A549 (cell line): ENCODE results near the gene DDX52. TPM values are rescaled to one million over a fixed set of nuclear protein-coding genes. Genes with fewer than 3 reads are reported as not detected.

ENCODE experiments used
- ATAC-seq, 2 experiments: fragments of 200-7000 bp in 1 of 2; fragments of >200 bp in 1 of 2; cut with Nextera tagmentation in 1 of 2; cut with Tn5 transposase in 1 of 2; 3 replicates each; pipeline versions ENCODE4 v1.8.0 to v1.9.1; 2018 to 2020; ENCODE audit warnings: mild to moderate bottlenecking in 1 of 2, moderate library complexity in 1 of 2
- CTCF ChIA-PET: fragments of 300-600 bp; sonication (Branson Sonifier 250); formaldehyde crosslinking; extraction: SDS; loops from one replicate; lab custom pipeline; 2021; ENCODE audit warnings: antibody characterized with exemption, inconsistent platforms; lab: Yijun Ruan, JAX
- POLR2A ChIA-PET: fragments of 350-600 bp; formaldehyde crosslinking; extraction: SDS; loops from one replicate; lab custom pipeline; 2021; ENCODE audit warnings: antibody characterized with exemption, inconsistent platforms; lab: Yijun Ruan, JAX
- DNase-seq, 2 experiments: peaks; one replicate each; pipeline versions ENCODE4 v3.0.0 to v3.0.0-alpha.2; 2011 to 2016; ENCODE audit warnings: low read depth in 1 of 2, low spot score in 1 of 2
- FAIRE-seq: peaks from 2 replicates; lab custom pipeline; 2011; peaks lifted over from hg19 to GRCh38; lab: Jason Lieb, UNC
- H3K27ac ChIP-seq, 2 experiments: fragments of >200 bp; sonication (Bioruptor Twin); formaldehyde crosslinking; 3 replicates each; pipeline ENCODE4 v1.5.1; 2016 to 2017
- H3K4me1 ChIP-seq: fragments of >200 bp; sonication (Bioruptor Twin); formaldehyde crosslinking; 3 replicates; pipeline ENCODE4 v1.6.1; 2016
- H3K4me2 ChIP-seq: fragments of >200 bp; sonication (Bioruptor Twin); formaldehyde crosslinking; 3 replicates; pipeline ENCODE4 v1.6.1; 2016
- H3K4me3 ChIP-seq: fragments of >200 bp; sonication (Bioruptor Twin); formaldehyde crosslinking; 3 replicates; pipeline ENCODE4 v1.5.1; 2016
- H3K9me3 ChIP-seq: fragments of >200 bp; sonication (Bioruptor Twin); formaldehyde crosslinking; 3 replicates; pipeline ENCODE4 v1.6.1; 2016
- CBX2 ChIP-seq: fragments of 200-600 bp; sonication (generic); IDR thresholded peaks from 2 replicates; pipeline ENCODE4 v1.6.1; 2016; ENCODE audit warnings: low read depth, mild to moderate bottlenecking, borderline replicate concordance
- CHD2 ChIP-seq: fragments of 150-350 bp; IDR thresholded peaks from 2 replicates; pipeline ENCODE4 v1.6.1; 2014; ENCODE audit warnings: low read length; ENCODE audit not compliant: partially characterized antibody
- E2F6 ChIP-seq: IDR thresholded peaks from 2 replicates; pipeline ENCODE4 v1.6.1; 2012; ENCODE audit warnings: low read depth, borderline replicate concordance
- EP300 ChIP-seq, 2 experiments: fragments of >200 bp; sonication (Bioruptor Twin); formaldehyde crosslinking; IDR thresholded peaks; 2 replicates in 1 of 2; 3 replicates in 1 of 2; pipeline ENCODE4 v1.6.1; 2016 to 2017
- FOSL2 ChIP-seq, 2 experiments: fragments of 450-650 bp in 1 of 2; fragments of >200 bp in 1 of 2; sonication (Bioruptor Twin) in 1 of 2; formaldehyde crosslinking; IDR thresholded peaks; 2 replicates each; pipeline versions ENCODE4 v1.5.0 to v1.6.1; 2016 to 2020; ENCODE audit warnings: mild to moderate bottlenecking in 1 of 2, moderate library complexity in 1 of 2
- FOXS1 ChIP-seq: fragments of 250-450 bp; sonication (Bioruptor Pico); IDR thresholded peaks from 2 replicates; pipeline ENCODE4 v1.5.0; 2020; ENCODE audit warnings: mild to moderate bottlenecking, moderate library complexity
- GATA3 ChIP-seq: IDR thresholded peaks from 2 replicates; pipeline ENCODE4 v1.6.1; 2012; ENCODE audit warnings: borderline replicate concordance
- HDAC2 ChIP-seq: fragments of 200-600 bp; sonication (generic); IDR thresholded peaks from 2 replicates; pipeline ENCODE4 v1.6.1; 2016
- HOXA7 ChIP-seq: fragments of 250-450 bp; sonication (Bioruptor Pico); IDR thresholded peaks from 2 replicates; pipeline ENCODE4 v1.5.0; 2020; ENCODE audit warnings: mild to moderate bottlenecking, moderate library complexity
- HOXB13 ChIP-seq: fragments of 250-450 bp; sonication (Bioruptor Pico); IDR thresholded peaks from 2 replicates; pipeline ENCODE4 v1.5.0; 2020; ENCODE audit warnings: low read depth, mild to moderate bottlenecking, moderate library complexity
- HOXB5 ChIP-seq: fragments of 250-450 bp; sonication (Bioruptor Pico); IDR thresholded peaks from 2 replicates; pipeline ENCODE4 v1.5.0; 2020; ENCODE audit warnings: mild to moderate bottlenecking, moderate library complexity
- JUN ChIP-seq, 2 experiments: fragments of >200 bp; sonication (Bioruptor Twin); formaldehyde crosslinking; IDR thresholded peaks; 2 replicates in 1 of 2; 3 replicates in 1 of 2; pipeline ENCODE4 v1.6.1; 2016 to 2017
- KDM5A ChIP-seq: fragments of 200-600 bp; sonication (generic); IDR thresholded peaks from 2 replicates; pipeline ENCODE4 v1.6.1; 2016; ENCODE audit warnings: antibody characterized with exemption, mild to moderate bottlenecking
- MAFK ChIP-seq: fragments of 450-650 bp; IDR thresholded peaks from 2 replicates; pipeline ENCODE4 v1.6.1; 2014; ENCODE audit not compliant: partially characterized antibody
- NPAS2 ChIP-seq: fragments of 250-450 bp; sonication (Bioruptor Pico); IDR thresholded peaks from 2 replicates; pipeline ENCODE4 v1.8.0; 2022; ENCODE audit warnings: mild to moderate bottlenecking, moderate library complexity, borderline replicate concordance
- NR3C1 ChIP-seq: fragments of >200 bp; sonication (Bioruptor Twin); formaldehyde crosslinking; IDR thresholded peaks from 3 replicates; pipeline ENCODE4 v1.6.1; 2017
- PHF8 ChIP-seq: fragments of 200-600 bp; sonication (generic); IDR thresholded peaks from 2 replicates; pipeline ENCODE4 v1.6.1; 2016; ENCODE audit warnings: low read depth, mild to moderate bottlenecking, antibody characterized with exemption, moderate library complexity, borderline replicate concordance
- POLR2AphosphoS2 ChIP-seq: conservative IDR thresholded peaks from 2 replicates; pipeline ENCODE4 v1.6.1; 2012; ENCODE audit warnings: low read length, improper control_type of control experiment, inconsistent platforms
- RCOR1 ChIP-seq: fragments of 150-350 bp; IDR thresholded peaks from 2 replicates; pipeline ENCODE4 v1.6.1; 2014; ENCODE audit warnings: antibody characterized with exemption, low read length, low read depth
- RNF2 ChIP-seq: fragments of 200-600 bp; sonication (generic); IDR thresholded peaks from 2 replicates; pipeline ENCODE4 v1.6.1; 2016; ENCODE audit warnings: low read depth, mild to moderate bottlenecking, antibody characterized with exemption, moderate library complexity, borderline replicate concordance
- SREBF2 ChIP-seq: fragments of 450-650 bp; IDR thresholded peaks from 2 replicates; pipeline ENCODE4 v1.6.1; 2014; ENCODE audit warnings: mild to moderate bottlenecking, moderate library complexity
- TFCP2L1 ChIP-seq: fragments of 250-450 bp; sonication (Bioruptor Pico); IDR thresholded peaks from 2 replicates; pipeline ENCODE4 v1.5.0; 2021; ENCODE audit warnings: mild to moderate bottlenecking
- TP53 ChIP-seq: fragments of 250-450 bp; sonication (Bioruptor Pico); IDR thresholded peaks from 2 replicates; pipeline ENCODE4 v1.5.0; 2021; ENCODE audit warnings: mild to moderate bottlenecking, moderate library complexity
- ZFP36 ChIP-seq: fragments of 450-650 bp; IDR thresholded peaks from 2 replicates; pipeline ENCODE4 v1.6.1; 2014; ENCODE audit warnings: borderline replicate concordance; ENCODE audit not compliant: partially characterized antibody
- ZNF302 ChIP-seq: fragments of 250-450 bp; sonication (Bioruptor Pico); IDR thresholded peaks from 2 replicates; pipeline ENCODE4 v1.9.0; 2021; ENCODE audit warnings: inconsistent platforms, mild to moderate bottlenecking, moderate library complexity
- WGBS: methylation state at CpG from one replicate; pipeline ENCODE4 v1.1.6; 2017; ENCODE audit errors: missing lambda C conversion rate; 5-methylcytosine and 5-hydroxymethylcytosine counted together
- polyA plus RNA-seq, 4 experiments: library from polyadenylated mRNA; depleted of rRNA in 3 of 4; stranded (reverse); fragments of >200 nt; fragmentation: RNase III in 1 of 4; extraction: RNeasy Plus Mini Kit Qiagen cat#74134 plus additional on column Dnase treatment in 1 of 4; gene quantifications; 2 replicates in 3 of 4; 3 replicates in 1 of 4; pipeline ENCODE4 v1.2.3, GENCODE V29; 2011 to 2017

DDX52 gene
- polyA plus RNA-seq, 2 of the 4 experiments (the other 2 are of a cell fraction), result 42.4 to 59.6 TPM

GRCh38 chr17:37677021-37677420 lies 33.8 kb upstream of the DDX52 start:
- TF ChIP-seq RNF2, result no peak
- no peak for TF ChIP-seq NR3C1
- TF ChIP-seq FOSL2 (IDR thresholded peaks at IDR 0.05), result no peak
- TF ChIP-seq FOSL2 (CRISPR knock-in tag; IDR thresholded peaks at IDR 0.05), result no peak
- TF ChIP-seq KDM5A, result no peak
- no peak for TF ChIP-seq E2F6
- no peak for TF ChIP-seq NPAS2 (CRISPR knock-in tag)
- no peak for TF ChIP-seq POLR2AphosphoS2
- no peak for TF ChIP-seq MAFK
- TF ChIP-seq RCOR1, result no peak
- no peak for TF ChIP-seq HOXA7
- no peak for TF ChIP-seq FOXS1 (CRISPR knock-in tag)
- TF ChIP-seq CBX2, result no peak
- TF ChIP-seq, all 56 proteins: peak for 0
- DNase-seq (no peak), ATAC-seq (no peak), FAIRE-seq (no peak)
- Histone ChIP-seq H3K4me3 (no peak overlapping the region), H3K27ac (no peak overlapping the region), H3K4me2 (no peak overlapping the region), H3K9me3 (no peaks in the 10 kb centered on the region), H3K4me1 (peaks cover 7% of the 10 kb centered on the region)
- ChIA-PET POLR2A (no interaction called here), CTCF (interaction anchor here (1.9 kb wide), 1 partner anchor 27 kb away, joined by 6 read pairs; no protein-coding TSS in a partner anchor)
- WGBS, result 82% methylated on average over 1 of the region's 1 CpG

- ATAC-seq (no peak), DNase-seq (no peak)
- Histone ChIP-seq H3K27ac (no peak overlapping the region), H3K4me2 (no peak overlapping the region)
- 65% methylated on average over 7 of the region's 7 CpGs for WGBS
- ChIA-PET POLR2A (no interaction called here), CTCF (interaction anchor here (1.0 to 1.9 kb wide), 6 partner anchors 9 to 115 kb away, joined by 3 to 8 read pairs (median 6); no protein-coding TSS in a partner anchor)
- no peak for TF ChIP-seq HOXB5 (CRISPR knock-in tag)
- TF ChIP-seq ZFP36, result no peak
- TF ChIP-seq MAFK, result no peak
- no peak for TF ChIP-seq TFCP2L1 (CRISPR knock-in tag)
- TF ChIP-seq, all 56 proteins: peak for 0
- Histone ChIP-seq H3K4me1 (peaks cover 14% of the 10 kb centered on the region), H3K4me3 (no peak overlapping the region), H3K9me3 (no peaks in the 10 kb centered on the region)
- FAIRE-seq, result no peak
Measured at GRCh38 chr17:37676115-37676925, 33.1 kb upstream of the DDX52 start.

GRCh38 chr17:37674511-37674910 lies 31.3 kb upstream of the DDX52 start:
- DNase-seq (no peak), ATAC-seq (no peak), FAIRE-seq (no peak)
- H3K4me1 ChIP-seq, result peaks cover 24% of the 10 kb centered on the region
- WGBS, result 83% methylated on average over 1 of the region's 1 CpG
- no peaks in the 10 kb centered on the region for H3K9me3 ChIP-seq
- no peak overlapping the region for H3K4me2 ChIP-seq
- ChIA-PET CTCF (interaction anchor here (0.9 to 1.8 kb wide), 4 partner anchors 24 to 142 kb away, joined by 3 to 8 read pairs (median 4); no protein-coding TSS in a partner anchor), POLR2A (no interaction called here)
- TF ChIP-seq PHF8 (no peak), HOXB13 (no peak), FOSL2 (IDR thresholded peaks at IDR 0.05) (no peak), FOSL2 (CRISPR knock-in tag; IDR thresholded peaks at IDR 0.05) (no peak), GATA3 (no peak), SREBF2 (no peak), CBX2 (no peak), JUN (IDR thresholded peaks at IDR 0.05) (no peak), NR3C1 (no peak), HDAC2 (no peak), RNF2 (no peak), EP300 (IDR thresholded peaks at IDR 0.05) (no peak), ZNF302 (CRISPR knock-in tag) (no peak), HOXB5 (CRISPR knock-in tag) (no peak), KDM5A (no peak), CHD2 (no peak), TP53 (no peak), HOXA7 (no peak)
- no peak overlapping the region for H3K27ac ChIP-seq
- H3K4me3 ChIP-seq, result no peak overlapping the region
